Inflammatory macrophage (primary cell): ENCODE data around the gene SOCS3.
"Not testable (repeated sequence)": the region's sequence is repeated elsewhere in the genome, so short reads cannot be mapped to it uniquely, and the experiment has no call there.

Experiments used
- DNase-seq, 2 donors: peaks; one replicate each; pipeline ENCODE4 v3.0.0-alpha.2; 2020 to 2022

SOCS3 gene

GRCh38 chr17:78329263-78330059 is 30.4 kb downstream of the SOCS3 start:
- DNase-seq = peak; percentile 64 to 84

- DNase-seq = no peak
Observed at GRCh38 chr17:78327880-78328279, 32.0 kb downstream of the SOCS3 start.

GRCh38 chr17:78325076-78325687 is 34.7 kb downstream of the SOCS3 start:
- peak; percentile 12 to 42 for DNase-seq

DNA sequence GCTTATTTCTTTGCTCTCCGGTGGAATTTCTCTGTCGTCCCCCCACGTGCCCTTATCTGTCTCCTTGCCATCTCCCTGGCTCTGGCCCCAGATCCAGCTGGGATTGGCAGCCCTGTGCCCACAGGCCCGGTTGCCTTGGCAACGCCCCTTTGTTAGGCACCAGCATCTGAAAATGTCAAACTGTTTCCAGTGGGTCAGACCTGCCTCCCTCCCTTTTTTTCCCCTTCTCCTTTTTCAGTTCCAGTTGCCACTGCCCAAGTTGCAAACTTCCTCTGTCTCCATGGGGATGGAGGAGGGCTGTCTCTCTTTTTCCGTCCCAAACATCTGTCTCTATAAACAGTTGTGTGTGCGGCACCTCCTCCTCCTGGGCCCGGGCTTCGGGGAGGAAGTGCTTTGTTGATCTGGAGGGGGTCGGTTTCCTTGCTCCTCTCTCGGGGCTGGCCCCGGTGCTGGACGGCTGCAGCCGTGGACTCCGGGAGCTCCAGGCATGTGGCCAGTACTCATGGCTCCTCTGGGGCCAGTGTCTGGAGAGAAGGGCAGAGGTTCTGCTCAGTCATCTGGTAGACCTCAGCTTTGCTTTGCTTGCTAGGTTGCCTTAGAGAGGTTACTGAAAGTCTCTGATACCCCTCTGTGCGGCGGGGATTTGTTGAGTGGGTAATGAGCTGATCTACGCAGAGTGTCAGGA is 35.3 kb downstream of the SOCS3 start:
- peak; percentile 73 to 79 for DNase-seq

- DNase-seq = no peak
Observed at GRCh38 chr17:78323826-78324390, 36.0 kb downstream of the SOCS3 start.

DNA sequence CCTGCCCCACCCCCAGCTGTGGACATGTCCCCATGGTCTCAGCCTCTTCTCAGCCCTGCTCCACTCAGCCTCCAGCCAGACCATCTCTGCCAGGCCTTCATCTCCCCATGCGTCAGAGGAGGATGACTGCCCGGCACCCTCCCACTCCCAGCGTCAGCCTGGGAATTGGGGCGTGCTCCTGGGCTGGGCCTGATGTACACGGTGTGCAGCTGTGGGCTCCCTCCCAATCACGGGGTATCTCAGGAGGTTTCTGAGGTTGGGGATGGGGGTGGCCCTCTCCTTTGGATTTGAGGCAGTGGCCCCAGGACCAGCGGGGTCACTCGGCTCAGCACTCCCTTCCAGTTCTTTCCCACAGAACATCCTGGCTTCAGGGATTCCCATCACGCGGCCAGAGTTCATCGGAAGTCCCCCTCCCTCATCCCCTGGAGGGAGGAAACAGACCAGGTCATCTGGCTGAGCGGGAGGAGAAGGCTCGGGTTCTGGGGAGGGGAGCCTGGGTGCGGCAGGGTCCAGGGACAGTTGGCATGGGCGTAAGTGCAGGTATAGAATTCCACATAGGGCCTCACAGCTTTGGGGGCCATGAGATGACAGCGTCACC is 36.9 kb downstream of the SOCS3 start:
- DNase-seq = no peak

- no peak for DNase-seq
Observed at GRCh38 chr17:78322327-78322857, 37.5 kb downstream of the SOCS3 start.

DNA sequence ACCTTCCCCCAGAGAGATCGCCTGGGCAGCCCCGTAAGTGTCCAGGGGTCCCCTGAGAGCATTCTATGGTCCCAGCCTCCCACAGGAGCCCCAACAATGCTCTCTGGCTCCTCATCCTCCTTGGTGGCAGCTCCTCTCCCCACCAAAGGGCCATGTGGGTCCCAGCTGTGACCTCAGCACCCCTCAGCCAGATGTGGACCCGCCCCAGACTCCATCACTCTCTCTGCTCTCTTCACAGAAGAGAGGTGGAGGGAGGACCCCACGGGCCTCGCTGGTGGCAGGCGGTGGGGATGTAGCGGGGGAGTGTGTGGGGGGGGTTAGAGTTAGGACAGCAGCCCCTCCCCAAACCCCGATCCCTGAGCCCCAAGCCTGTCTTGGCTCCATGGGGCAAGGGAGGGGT is 41.0 kb downstream of the SOCS3 start:
- DNase-seq = no peak

- DNase-seq = no peak
Observed at GRCh38 chr17:78318407-78318806, 41.5 kb downstream of the SOCS3 start.

DNA sequence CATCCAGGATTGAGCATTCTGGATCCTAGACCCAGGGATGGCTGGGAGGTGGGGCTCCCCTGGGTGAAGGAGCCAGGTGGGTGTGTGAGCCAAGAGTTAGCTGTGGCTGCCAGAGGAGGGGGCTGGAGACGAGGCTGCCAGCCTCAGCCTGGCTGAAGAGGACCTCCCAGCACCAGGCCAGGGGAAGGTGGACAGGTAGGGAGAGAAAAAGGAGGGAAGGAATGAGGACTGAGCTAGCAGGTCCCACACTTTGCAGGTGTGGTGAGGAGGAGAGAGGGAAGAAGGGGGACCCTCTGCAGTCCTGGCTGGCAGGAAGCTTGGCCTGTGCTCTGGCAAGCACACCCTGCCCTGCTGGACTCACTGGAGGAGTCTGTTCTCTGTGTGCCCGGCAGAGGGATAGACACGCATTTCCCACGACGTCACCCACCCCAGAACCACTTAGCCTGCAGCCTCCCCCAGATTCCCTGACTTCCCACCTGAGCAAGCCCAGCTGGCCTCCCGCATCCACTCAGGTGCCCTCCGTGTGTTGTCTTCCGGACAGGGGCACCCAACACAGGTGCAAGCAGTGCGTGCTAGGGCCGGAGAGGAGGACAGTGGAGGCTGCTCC is 42.0 kb downstream of the SOCS3 start:
- no peak for DNase-seq

DNA sequence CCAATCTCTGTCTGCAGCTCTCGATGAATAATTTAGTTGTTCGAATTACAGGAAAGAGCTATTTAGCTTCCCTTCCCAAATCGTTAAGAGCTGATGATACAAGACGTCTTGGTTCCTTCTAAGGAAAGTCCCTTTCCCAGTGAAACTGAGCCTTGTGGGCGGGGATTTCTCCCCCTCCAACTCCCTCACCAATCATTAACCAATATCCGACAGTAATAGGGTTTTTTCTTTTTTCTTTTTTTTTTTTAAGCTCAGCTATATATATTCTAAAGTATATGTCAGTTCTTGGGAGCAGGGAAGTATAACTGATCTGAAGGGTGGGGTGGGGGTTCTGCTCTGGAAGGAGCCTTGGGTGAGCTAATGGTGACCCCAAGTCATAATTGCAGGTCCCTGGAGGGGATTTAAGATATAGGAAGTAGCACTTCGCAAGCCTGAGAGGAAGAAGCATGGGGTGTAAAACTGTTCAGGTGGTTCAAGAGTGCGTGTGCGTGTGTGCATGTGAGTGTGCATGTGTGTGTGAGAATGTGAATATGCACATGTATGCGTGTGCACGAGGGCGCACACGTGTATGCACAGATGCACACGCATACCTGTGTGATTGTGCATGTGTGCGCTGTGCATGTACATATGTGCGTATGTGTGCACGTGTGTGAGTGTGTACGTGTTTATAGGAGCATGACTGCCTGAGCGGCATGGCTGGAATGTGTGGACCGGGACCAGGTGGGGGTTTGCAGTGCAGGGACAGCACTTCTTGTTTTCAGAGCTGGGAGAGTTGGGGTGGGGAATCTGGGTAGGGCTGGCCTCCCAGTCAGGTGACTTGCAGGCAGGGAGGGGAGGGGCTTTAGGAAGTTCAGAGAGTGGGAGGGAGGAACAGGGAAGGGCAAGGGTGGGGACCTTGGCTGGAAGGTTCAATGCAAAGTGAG is 42.7 kb downstream of the SOCS3 start:
- DNase-seq = peak; percentile 50 to 76

DNA sequence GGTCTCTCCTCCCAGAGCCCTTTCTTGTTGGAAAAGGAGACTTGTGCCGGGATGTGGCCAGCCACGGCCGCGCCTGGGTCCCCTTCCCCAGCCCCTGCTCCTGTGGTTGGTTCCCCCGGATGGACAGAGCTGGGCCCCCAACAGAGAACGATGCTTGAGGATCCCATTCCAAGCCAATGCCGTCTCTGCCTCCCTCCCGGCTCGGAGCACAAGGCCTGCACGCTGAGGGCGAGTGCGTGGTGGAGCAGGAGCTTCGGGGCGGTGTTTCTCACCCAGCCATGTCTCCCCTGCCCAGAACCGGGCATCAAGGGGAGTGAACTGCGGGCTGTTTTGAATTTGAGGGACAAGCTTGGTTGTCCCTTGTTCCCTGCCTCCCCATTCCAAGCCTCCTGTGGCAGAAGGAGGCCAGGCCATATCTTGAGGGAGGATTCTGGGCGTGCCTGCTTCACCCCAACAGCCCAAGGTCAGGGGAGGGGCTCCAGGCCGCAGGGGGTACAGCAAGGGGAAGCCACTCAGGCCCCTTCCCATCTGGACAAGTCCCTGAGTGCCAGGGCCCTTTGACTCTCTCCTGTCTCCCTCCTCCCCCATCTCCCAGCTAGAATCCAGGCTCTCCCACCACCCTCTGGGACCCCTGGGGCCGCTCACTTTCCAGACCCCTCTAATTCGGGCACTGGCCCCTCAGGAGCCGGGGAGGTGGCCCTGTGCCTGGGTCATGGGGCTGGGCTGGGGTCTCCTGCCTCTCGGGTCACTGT is 43.6 kb downstream of the SOCS3 start:
- no peak for DNase-seq

GRCh38 chr17:78315355-78316114 is 44.3 kb downstream of the SOCS3 start:
- DNase-seq = no peak

DNA sequence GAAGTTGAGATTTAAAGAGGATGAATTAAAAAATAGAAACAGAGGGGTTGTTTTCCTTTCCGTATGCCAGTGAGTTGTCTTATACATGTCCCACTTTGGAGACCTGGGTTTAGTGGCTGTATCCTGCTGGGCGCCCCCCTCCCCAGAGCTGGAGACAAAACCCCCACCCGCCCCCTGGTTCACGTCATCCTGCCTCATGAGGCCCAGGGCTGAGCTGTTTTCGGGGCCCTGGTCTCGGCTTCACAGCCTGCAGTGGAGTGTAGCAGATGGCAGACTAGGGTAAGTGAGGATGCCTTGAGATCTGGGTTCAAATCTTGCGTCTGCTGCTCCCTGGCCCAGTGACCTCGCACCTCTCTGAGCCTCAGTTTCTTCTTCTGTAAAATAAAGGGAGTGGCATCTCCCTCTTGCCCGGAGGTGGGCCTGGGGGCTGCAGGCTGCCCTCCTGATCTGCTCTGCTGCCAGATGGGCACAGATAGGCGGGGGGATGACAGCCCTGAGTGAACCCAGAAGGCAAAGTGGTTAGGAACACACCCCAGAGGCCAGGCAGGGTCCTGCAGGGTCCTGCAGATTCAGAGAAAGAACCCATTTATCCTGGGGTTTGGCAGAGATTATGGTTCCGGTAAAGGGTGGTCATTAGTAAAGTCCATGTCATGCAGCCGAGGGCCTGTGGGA is 45.1 kb downstream of the SOCS3 start:
- no peak for DNase-seq

- peak; percentile 10 to 56 for DNase-seq
Observed at GRCh38 chr17:78313735-78314648, 45.9 kb downstream of the SOCS3 start.

DNA sequence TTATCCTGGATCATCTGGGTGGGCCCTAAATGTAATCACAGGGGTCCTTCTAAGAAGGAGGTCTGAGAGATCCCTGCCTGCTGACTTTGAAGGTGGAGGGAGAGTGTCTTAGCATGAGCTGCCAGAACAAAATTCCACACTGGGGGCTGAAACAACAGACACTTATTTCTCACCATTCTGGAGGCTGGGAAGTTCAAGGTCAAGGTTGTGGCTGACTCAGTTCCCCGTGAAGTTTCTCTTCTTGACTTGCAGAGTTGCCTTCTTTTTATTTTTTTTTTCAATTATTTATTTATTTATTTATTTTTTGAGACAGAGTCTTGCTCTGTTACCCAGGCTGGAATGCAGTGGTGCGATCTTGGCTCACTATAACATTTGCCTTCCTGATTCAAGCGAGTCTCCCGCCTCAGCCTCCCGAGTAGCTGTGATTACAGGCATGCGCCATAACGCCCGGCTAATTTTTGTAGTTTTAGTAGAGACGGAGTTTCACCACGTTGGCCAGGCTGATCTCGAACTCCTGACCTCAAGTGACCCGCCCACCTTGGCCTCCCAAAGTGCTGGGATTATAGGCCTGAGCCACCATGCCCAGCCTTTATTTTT is 50.1 kb downstream of the SOCS3 start:
- DNase-seq = not testable (repeated sequence)

- DNase-seq = no peak
Observed at GRCh38 chr17:78307887-78308638, 51.8 kb downstream of the SOCS3 start.
